Left kidney (tissue), 2 donors: ENCODE data around the gene PTPRE. TPM values are rescaled to one million over a fixed set of nuclear protein-coding genes. Genes with fewer than 3 reads are reported as not detected.

Source experiments
- DNase-seq: peaks from one replicate; pipeline ENCODE4 v3.0.0-alpha.2; 2013
- polyA plus RNA-seq: library from polyadenylated mRNA; unstranded; fragments of 120-200 nt; gene quantifications from one replicate; pipeline ENCODE4 v1.2.1, GENCODE V29; 2013; ENCODE audit not compliant: insufficient read length

The PTPRE gene
- polyA plus RNA-seq, 1 donor = 5.6 TPM

DNA sequence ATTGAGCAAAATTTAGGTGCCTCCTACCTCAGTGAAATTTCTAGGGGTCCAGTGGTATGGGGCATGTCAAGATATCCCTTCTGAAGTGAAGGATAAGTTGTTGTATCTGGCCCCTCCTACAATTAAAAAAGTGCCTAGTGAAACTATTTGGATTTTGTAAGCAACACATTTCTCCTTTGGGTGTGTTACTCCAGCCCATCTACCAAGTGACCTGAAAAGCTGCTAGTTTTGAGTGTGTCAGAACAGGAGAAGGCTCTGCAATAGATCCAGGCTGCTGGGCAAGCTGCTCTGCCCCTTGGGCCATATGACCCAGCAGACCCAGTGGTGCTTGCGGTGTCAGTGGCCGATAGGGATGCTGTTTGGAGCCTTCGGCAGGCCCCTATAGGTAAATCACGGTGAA is 46.0 kb downstream of the PTPRE start:
- no peak for DNase-seq

DNA sequence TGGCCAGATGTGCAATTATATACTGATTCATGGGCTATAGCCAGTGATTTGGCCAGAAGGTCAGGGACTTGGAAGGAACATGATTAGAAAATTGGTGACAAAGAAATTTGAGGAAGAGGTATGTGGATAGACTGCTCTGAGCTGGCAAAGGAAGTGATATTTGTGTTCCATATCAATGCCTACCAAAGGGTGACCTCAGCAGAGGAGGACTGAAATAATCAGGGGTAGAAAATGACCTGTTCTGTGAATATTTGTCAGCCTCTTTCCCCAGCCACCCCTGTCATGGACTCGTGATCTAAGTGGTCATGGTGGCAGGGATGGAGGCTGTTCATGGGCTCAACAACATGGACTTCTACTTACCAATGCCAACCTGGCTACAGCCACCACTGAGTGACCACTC is 47.0 kb downstream of the PTPRE start:
- no peak for DNase-seq

DNA sequence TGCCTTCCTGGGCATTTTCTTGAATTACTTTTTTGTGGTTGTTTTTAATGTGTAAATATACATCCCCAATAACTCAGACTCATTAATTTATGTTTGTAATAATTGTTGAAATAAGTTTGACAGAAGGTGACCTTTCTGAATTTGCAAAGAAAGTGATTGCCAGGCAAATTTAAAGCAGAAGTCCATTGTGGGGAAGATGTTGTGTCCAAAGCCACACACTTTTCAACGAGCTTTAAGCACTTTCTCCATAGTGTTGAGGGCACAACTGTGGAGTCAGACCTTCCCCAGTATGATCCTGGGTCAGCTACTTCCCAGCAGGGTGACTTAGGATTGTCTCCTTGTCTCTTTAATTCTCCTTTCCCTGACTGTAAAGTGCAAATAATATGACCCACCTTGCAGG is 52.5 kb downstream of the PTPRE start:
- no peak for DNase-seq

DNA sequence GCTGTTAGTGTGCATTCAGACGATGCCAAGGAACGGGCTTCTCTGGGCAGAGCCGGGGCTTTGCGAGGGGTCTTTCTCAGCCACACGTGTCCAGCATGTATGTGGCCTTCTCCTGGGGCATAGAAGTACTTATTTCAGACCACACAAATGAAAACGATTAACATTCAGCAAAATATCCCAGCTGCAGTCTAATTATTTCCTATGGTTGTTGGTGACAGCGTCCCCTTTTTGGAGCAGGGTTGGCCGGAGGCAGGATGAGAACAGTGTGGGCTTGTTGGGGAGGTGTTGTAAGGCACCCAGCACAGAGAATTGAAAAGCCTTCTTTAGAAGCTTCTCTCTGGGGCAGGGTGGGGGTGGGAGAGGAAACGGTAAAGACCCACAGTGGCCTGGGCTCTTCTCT is 54.2 kb downstream of the PTPRE start:
- no peak for DNase-seq

DNA sequence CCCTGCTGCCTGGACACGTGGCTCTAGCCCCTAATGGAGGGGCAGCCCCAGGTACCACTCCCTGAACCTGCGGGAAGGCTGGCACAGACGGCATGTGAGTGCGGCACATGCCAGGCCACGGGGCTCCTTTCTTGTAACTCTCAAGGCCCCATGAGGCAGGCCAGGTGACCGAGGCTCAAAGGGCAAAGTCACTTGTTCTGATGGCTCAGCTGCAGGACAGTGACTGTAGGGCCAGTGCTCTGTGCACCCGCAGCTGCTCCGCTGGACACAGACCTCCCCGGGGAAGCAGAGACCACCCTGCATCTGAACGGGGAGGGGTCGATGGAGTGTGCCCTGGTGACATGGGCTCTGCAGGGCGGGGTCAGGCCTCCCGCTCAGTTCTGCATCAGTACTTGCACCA is 55.3 kb downstream of the PTPRE start:
- no peak for DNase-seq

DNA sequence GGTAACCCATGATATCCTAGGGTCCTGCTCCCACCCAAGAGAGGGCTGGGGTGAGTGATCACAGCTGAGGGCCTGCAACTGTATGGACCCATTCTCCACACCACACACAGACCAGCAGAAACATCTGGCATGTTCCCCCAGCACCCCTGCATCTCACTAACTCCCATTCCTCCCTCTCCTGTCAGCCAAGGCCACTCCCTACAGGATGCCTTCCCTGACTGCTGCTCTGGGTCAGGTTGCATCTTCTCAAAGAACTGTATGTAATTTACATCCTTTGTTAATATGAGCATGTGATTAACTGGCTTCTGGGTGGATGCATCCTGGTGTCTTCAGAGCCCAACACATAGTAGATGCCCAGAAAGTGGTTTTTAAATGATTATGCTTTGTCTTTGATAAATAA is 56.2 kb downstream of the PTPRE start:
- DNase-seq = no peak

DNA sequence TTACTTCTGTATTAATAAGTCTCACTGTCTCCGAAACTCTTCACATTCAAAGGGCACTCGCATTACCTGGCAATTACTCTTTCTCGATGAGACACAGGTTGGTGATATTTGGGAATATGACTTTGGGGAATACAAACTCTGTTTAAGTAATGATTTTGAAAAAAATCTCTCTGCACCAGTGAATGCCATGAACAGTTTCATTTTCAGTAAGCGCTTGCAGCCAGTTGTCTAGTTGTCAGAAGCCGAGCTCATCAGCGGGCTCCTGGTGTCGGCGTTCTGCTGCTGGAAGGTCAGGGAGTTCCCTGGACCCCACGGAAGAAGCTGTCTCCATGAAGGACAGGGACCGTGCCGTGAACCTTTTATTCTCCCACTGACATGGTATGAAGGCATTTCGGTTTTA is 57.7 kb downstream of the PTPRE start:
- no peak for DNase-seq

DNA sequence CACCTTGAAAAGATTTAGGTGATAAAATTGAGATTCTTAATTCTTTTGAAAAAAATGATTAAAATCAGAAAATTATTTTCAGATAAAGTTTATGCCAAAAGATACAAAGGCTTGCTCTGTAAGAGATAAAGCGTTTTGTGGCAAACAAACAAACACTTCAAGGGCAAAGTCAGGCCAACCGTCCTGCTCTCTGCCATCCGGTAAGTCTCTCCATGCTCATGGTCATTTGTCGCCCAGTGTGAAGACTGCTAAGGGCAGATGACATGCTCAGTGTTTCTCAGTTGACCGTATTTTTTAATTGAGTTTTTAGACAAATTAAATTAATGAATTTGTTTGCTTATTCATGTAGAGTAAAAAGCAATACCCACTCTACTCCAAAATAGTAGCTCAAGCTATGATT is 60.0 kb downstream of the PTPRE start:
- DNase-seq = no peak

DNA sequence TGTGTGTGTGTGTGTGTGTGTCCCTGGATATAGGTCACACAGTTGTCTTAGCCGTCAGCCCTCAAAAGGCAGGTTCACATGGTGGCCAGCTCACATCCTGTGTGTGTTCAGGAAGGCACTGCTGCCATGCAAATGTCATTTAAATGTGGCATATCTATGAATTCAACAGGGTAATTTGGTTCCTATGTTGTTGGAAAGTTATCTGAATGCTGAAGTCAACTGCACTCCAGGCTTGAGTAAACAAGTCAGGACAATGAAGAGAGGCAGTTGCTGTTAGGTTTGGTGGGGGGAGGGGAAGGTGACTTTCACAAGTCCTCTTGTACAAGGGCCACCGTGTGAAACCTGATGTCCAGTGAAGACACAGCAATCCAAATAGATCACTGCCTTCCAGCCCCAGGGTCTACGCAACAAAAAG is 61.1 kb downstream of the PTPRE start:
- no peak for DNase-seq

DNA sequence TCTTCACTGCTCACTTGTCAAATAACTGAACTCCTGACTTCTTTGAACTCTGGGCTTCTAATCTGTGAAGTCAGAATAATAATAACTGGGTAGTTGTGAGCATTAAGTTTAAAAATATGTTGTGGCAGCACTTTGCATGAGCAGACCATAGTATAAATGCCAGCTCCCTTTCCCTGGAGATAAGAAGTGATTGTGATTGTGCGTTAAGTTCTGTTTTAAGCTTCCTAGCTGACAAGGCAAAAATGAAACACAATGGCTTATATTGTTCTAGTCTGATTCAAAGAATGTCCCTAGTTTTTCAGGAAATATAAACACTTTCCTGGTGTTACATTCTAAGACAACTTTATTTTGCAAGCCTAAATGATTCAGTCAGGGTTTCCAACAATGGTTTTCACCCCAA is 61.8 kb downstream of the PTPRE start:
- no peak for DNase-seq

DNA sequence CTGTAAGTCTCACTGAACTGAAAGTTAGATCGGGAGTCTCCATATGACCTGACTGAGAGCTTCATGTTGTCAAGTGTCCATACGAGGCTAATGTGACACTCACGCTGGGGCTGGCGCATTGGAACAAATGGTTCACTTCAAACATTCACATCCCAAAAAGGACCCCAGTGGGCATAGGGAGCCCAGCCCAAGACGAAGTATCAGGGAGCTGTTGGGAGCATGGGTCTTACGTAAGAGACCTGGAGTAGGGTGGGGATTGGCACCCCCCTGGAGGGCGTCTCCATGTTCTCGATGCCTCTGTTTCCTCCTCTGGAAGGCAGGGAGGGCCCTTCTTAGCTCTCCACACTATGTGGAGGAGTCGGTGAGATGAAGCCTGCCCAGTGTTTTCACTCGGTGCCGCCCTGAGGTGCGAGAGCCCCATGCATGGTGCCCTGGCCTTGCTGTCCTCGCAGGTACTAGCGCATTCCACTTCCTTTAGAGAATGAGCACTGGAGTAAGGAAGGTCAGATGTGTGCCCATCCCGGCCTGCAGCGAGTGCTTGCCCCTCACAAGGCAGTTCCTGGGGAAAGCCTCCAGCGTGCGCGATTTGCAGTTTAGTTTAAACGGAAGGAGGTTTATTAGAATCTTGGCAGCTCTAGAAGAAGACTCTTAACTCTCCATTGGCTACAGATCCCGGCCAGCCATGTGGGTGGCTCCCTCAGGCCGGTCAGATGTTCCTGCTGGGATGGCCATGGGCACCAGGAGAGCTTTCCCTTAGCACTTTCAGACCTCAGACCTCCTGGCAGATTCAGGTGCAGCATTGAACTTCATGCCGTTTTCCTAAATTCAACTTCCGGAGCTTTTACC is 64.4 kb downstream of the PTPRE start:
- DNase-seq = no peak

DNA sequence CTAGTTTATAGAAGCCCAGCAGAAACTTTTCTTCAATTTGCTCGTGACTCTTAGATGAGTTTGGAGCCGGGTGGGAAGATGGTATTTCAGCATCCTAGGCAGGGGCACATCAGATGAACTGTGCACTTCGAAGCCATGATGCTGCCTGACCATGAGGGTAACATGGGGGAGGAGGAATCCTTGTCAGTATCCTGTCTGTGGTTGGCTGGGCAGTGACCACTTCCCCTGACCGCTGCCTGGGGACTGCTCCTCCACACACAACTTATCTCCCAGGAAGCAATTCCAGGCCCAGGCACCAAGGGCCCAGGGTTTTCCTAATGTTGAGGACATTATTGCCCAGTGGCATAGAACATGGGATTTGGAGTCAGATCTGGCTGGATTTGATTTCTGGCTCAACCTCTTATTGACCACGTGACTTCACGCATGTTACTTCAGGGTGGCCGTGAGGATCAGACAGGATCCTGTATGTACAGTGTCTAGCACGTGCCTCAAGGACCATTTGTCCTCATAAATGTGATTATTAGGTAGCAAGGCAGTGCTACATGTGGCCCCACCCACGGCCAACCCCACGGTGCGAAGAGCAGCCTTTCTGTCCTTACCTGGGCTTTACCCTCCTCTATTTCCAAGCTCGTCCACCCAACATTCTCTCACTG is 65.2 kb downstream of the PTPRE start:
- no peak for DNase-seq

DNA sequence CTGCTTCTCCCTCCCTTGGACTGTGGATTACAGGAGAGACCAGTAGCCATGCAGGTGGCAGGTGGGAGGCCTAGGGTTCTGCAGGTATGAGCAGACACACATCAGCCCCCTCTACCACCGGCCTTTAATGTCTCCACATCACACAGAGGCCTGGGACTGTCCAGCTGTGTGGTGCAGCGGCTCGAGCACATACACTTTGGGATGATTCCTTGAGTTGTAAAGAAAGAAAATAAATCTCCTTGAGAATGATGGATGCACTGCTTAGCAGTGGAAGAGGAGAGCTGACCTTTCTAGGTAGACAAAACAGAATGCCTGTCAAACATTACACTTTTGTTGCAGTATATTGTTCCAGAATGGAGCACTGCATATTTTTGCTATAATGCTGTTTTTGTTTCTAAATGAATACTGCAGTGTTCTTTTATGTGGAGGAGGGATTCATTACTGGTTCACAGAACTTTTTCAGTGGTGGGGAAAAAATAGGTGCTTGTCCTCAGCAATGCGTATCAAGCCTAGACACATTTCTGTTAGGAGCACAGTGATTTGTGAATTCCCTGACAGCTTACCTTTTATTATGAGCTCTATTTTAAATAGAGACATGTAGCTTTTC is 66.0 kb downstream of the PTPRE start:
- no peak for DNase-seq

DNA sequence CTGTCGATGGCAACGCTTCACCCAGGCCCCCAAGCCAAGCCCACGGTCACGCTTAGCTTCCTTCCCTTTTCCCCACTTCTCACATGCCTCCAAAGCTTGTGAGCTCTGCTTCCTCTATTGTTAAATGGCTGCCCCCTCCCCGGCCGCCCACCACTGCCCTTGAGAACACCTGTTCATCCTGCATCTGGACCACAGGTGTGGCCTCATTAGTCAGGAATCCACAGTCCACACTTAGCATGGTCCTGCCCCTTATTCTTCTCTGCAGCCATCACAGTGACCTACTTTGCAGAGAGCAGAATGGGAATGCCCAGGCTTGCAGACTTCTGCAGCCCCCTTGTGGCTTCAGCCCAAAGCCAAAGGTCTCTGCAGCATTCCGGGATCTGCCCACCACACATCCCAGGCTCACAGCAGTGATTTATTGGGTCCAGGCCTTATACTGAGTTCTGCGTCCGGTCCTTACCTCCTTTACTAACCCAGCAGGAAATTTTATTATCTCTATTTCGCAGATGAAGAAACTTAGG is 66.9 kb downstream of the PTPRE start:
- DNase-seq = no peak

DNA sequence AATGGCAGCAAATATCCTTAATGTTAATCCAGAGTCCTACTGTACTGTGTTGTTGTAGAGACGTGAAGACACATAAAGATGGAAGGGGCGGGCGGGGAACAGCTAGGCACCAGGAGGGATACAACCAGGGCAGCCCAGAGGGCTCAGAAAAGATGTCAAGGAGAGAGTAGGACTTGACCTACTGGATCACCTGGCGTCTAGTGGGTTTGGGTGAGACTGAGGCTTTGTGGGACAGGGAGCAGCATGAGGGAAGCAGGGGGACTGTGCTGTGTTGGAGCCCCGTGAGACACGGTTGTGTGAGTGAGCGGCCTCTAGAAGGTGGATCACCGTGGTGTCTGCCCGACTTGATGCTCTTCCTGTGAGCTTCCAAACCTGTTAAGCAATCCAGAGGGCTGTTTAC is 68.0 kb downstream of the PTPRE start:
- no peak for DNase-seq

DNA sequence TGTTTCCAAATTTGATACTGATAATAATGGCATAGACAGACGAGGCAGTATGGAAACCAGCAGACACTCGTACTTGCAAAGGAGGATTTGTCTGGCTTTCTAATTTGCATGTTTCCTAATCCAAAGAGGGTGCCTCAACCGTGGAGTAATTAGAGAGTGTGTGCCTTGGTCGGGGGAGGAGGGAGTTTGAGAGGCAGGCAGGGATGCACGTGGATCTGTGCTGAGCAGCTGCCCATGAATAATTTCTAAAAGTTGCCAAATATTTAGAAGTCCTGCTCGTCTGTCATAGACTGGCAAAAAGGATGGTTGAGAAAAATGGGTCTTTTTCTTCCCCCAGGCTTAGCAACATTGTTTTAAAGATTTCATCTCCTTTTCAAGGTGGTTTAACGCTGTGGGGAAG is 69.4 kb downstream of the PTPRE start:
- DNase-seq = no peak

DNA sequence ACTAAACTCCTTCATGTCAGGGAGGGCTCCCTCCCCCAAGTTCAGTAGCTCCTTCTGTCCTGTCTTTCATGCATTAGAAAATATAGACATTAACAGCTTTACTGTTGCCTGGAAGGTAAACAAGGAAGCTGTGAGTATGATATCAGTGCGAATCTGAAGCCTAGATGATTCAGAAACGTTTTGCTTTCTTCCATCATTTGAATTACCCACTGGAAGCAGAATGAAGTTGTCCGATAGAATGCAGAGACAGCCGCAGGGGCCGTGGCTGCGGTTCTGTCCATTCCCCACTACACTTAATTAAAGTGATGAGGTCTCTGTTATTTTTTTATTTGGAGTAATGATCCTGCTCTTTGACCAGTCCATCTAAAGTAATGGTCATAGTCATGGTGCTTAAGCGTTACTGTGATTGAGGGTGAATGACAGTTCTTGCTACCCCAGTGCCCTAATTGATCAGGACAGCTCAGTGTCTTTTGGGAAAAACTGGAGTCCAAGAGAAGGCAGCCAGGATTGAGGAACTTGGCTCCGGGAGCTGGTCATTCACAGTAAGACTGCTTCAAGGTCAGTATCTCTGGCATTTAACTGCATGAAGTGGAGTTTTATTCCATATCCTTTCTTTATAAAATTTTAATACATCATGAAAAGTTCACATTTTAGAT is 69.9 kb downstream of the PTPRE start:
- no peak for DNase-seq

DNA sequence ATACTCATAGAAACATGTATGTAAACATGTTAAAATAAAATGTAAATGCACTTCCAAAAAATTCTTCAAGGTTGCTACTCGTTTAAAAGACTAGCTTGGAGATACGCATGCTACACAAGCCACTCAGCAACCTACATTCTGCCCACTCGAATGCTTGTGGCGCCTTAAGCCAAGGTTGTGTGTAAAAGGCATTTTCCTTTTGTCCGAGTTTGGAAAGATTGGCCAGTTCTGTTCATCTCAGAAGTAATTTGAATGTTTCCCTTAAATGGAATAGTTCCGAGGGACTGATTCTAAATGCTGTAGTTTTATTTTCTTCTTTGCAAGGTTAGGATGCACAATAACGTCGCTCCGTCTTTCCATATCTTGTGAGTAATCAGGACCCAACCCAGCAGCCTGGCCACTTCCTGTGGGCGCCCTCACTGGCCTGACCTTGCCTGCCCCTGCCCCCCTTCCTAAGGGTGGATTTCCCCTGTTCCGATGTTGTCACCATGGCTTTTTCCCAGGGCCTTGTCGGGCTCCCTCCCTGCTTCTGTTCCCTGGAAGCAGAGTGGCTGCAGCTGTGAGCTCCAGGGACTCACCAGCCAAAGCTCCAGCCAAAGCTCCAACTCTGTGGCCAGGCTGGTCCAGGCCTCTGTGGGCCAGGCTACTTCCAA is 70.6 kb downstream of the PTPRE start:
- DNase-seq = no peak

DNA sequence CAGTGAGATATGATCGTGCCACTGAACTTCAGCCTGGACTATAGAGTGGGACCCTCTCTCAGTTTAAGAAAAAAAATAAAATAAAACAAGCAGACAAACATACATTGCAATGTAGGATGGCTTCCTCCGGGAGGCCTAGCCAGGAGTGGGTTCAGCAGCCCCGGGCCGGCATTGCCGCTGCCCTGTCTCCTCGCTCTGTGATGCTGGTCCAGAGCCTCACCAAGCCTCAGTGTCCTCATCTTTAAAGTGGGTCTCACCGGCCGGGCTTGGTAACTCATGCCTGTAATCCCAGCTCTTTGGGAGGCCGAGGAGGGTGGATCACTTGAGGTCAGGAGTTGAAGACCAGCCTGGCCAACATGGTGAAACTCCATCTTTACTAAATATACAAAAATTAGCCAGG is 71.6 kb downstream of the PTPRE start:
- DNase-seq = no peak

DNA sequence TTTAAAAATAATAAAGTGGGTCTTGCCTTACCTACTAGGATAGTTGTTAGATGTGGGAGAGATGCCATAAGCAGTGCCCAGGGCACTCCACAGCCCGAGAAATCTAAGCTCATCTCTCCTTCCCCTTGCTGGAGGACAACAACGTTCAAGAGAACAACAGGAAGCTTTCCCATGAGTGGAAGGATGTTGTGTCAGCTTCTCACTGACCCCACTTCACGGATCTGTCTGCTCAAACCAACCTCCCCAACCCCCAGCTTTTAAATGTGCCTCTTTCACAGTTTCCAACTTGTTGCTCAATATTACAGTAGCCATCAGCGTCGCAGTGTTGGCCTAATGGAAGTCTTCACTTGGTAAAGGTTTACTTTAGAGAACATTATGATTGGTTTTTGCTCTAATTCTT is 72.1 kb downstream of the PTPRE start:
- no peak for DNase-seq

DNA sequence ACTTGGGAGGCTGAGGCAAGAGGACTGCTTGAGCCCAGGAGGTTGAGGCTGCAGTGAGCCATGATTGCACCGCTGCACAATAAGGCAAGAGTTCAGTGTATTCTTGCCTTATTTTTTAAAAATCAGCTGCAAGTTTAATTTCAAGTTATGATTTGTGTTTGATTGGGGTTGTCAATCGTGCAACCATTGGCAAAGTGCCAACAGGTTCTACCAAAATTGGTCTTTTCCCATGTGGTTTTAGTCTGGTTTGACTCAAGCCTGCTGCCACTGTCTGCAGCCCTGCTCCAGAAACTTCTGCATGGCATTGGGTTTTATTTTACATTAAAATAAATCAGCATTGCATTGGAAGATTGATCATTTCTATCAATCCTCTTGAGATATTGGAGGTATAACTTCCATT is 72.7 kb downstream of the PTPRE start:
- DNase-seq = no peak

DNA sequence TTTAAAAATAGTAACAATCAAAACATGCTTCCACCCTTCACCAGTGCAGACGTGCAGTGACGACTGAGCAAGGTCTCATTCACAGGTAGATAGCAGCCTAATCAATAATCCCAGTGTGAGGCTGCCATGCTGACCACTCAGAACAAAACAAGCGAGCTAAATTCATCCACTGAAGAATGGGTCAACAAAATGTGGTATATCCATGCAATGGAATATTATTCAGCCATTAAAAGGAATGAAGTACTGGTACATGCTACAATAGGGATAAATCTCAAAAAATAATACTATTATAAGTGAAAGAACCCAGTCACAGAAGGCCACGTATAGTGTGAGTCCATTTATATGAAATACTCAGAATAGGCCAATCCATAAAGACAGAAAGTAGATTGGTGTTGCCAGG is 74.0 kb downstream of the PTPRE start:
- no peak for DNase-seq
